GM12874 (cell line): ENCODE data around the gene SEMA3A.

Source experiments
- CTCF ChIP-seq: IDR thresholded peaks from 2 replicates; pipeline ENCODE4 v1.5.1; 2011; ENCODE audit warnings: low read depth, mild to moderate bottlenecking, control low read depth, low read length, moderate library complexity; ENCODE audit not compliant: insufficient read depth

The SEMA3A gene

GRCh38 chr7:84195295-84196060 is 889 bp upstream of the SEMA3A start:
- TF ChIP-seq CTCF, result no peak

- TF ChIP-seq CTCF, result no peak
Measured at GRCh38 chr7:84193747-84194146, 842 bp downstream of the SEMA3A start.

GRCh38 chr7:84191842-84192241 is 2.7 kb downstream of the SEMA3A start:
- no peak for TF ChIP-seq CTCF

- no peak for TF ChIP-seq CTCF
Measured at GRCh38 chr7:84191261-84191660, 3.3 kb downstream of the SEMA3A start.

- TF ChIP-seq CTCF, result no peak
Measured at GRCh38 chr7:84190016-84190705, 4.4 kb downstream of the SEMA3A start.

- TF ChIP-seq CTCF, result no peak
Measured at GRCh38 chr7:84188786-84189405, 5.7 kb downstream of the SEMA3A start.

- TF ChIP-seq CTCF, result no peak
Measured at GRCh38 chr7:84187813-84188510, 6.6 kb downstream of the SEMA3A start.
